ENCODE measurements around the gene C4orf46. TPM values are rescaled to one million over a fixed set of nuclear protein-coding genes. Genes with fewer than 3 reads are reported as not detected.

The C4orf46 gene
- total and polyA plus RNA-seq, 10 of the 15 experiments (the other 5 are each of a cell fraction or from before 2014, with no cell fraction given), result 9.3 to 40.2 (median 20.5) TPM

GRCh38 chr4:158671915-158672806 lies 474 bp upstream of the C4orf46 start, which contains the start of gene ETFDH (continued):
- no peak for TF ChIP-seq KAT2A (conservative IDR thresholded peaks at IDR 0.05; ENCODE audit: control insufficient read depth, low read depth, low read length)
- TF ChIP-seq ZNF207 (IDR thresholded peaks at IDR 0.05; ENCODE audit: borderline replicate concordance), result peak; percentile 65; the same call in 1 of the 2 replicates
- TF ChIP-seq CBX3 (IDR thresholded peaks at IDR 0.05; ENCODE audit: borderline replicate concordance, low read depth), result no peak

GRCh38 chr4:158670975-158671664 lies 567 bp downstream of the C4orf46 start:
- in situ Hi-C loops (cut with MboI), result no loop called here
- ChIA-PET CTCF (interaction anchor here (0.7 kb wide), 1 partner anchor 9 kb away, joined by 3 read pairs; no protein-coding TSS in a partner anchor), RAD21 (ENCODE audit: unreplicated experiment) (interaction anchor here (1.3 kb wide), 2 partner anchors 180 to 507 kb away, joined by 3 read pairs; no protein-coding TSS in a partner anchor), SMC1A (ENCODE audit: uncharacterized antibody, unreplicated experiment) (interaction anchor here (0.5 to 1.7 kb wide), 3 partner anchors 129 to 530 kb away, joined by 3 to 4 read pairs (median 4); no protein-coding TSS in a partner anchor), POLR2A (interaction anchor here (0.8 to 1.4 kb wide), 3 partner anchors 8 to 150 kb away, joined by 3 read pairs; no protein-coding TSS in a partner anchor)
- Histone ChIP-seq H3K27ac (ENCODE audit: control insufficient read depth, insufficient read depth) (peak overlapping the region; percentile 85), H2AFZ (ENCODE audit: control insufficient read depth, low read depth, low read length) (peak overlapping the region; percentile 82), H3K79me2 (ENCODE audit: control insufficient read depth, insufficient read depth, low read length) (peaks cover 37% of the 10 kb centered on the region), H3K36me3 (ENCODE audit: control insufficient read depth in 2 of 2, insufficient read depth in 2 of 2, low read length in 1 of 2) (peaks cover 0 to 2% of the 10 kb centered on the region in 2 experiments; a peak in 1 of 4 replicates), H4K20me1 (ENCODE audit: control insufficient read depth, insufficient read depth) (no peaks in the 10 kb centered on the region), H3K4me3 (peak overlapping the region; percentile 89), H3K9me3 (replicated peaks; ENCODE audit: control insufficient read depth, insufficient read depth, low read length) (no peaks in the 10 kb centered on the region), H3K4me1 (ENCODE audit: control insufficient read depth, insufficient read depth, low read length) (no peaks in the 10 kb centered on the region), H3K27me3 (replicated peaks in 1 of 2; ENCODE audit: control insufficient read depth in 2 of 2, insufficient read depth in 2 of 2, low read length in 1 of 2) (no peaks in the 10 kb centered on the region), H3K4me2 (ENCODE audit: control insufficient read depth, insufficient read depth) (peak overlapping the region; percentile 90), H3K9ac (ENCODE audit: control insufficient read depth, insufficient read depth, low read length) (peak overlapping the region; percentile 88)
- FAIRE-seq, result no peak
- intact Hi-C loops (cut with micrococcal nuclease; ENCODE audit: unreplicated experiment), result no loop called here
- BruUV-seq (replicated peaks), result no TSS peak
- WGBS (ENCODE audit: insufficient coverage, insufficient replicate concordance, low lambda C conversion rate, missing lambda C conversion rate), result under 1% methylated on average over 21 of the region's 35 CpGs
- peak; percentile 30 for DNase-seq (ENCODE audit: low read depth, low spot score)
- ATAC-seq, result peak; percentile 59
- TF ChIP-seq MEF2A (IDR thresholded peaks at IDR 0.05; ENCODE audit: insufficient read depth, low read depth, low read length) (no peak), MTA2 (IDR thresholded peaks at IDR 0.05; ENCODE audit: low read depth) (0 out of 2 replicates have a peak, but pooled peaks have one; percentile 21), POU2F2 (IDR thresholded peaks at IDR 0.05; ENCODE audit: borderline replicate concordance, low read depth, low read length) (no peak), USF1 (IDR thresholded peaks at IDR 0.05; ENCODE audit: borderline replicate concordance, extremely low read length, insufficient read depth, low read depth, low read length) (no peak), TCF7 (IDR thresholded peaks at IDR 0.05; ENCODE audit: borderline replicate concordance) (no peak), RAD51 (IDR thresholded peaks at IDR 0.05) (peak; percentile 62), BCLAF1 (IDR thresholded peaks at IDR 0.05) (no peak), FOXK2 (IDR thresholded peaks at IDR 0.05) (no peak), NR2C2 (IDR thresholded peaks at IDR 0.05; ENCODE audit: borderline replicate concordance, control insufficient read depth, insufficient read length, low read depth) (no peak), MXI1 (IDR thresholded peaks at IDR 0.05; ENCODE audit: low read depth, low read length) (no peak), ELK1 (IDR thresholded peaks at IDR 0.05; ENCODE audit: low read depth, low read length) (no peak)

All from GM12878 (cell line).